Activated CD4-positive, alpha-beta T cell treated with anti-CD3 and anti-CD28 coated beads, Interleukin-2, amount 50 U/mL, for 16 hours (primary cell): ENCODE measurements around the gene MAGOH.

Source experiments
- DNase-seq: peaks from one replicate; pipeline ENCODE4 v3.0.0-alpha.2; 2020

Gene MAGOH

DNA sequence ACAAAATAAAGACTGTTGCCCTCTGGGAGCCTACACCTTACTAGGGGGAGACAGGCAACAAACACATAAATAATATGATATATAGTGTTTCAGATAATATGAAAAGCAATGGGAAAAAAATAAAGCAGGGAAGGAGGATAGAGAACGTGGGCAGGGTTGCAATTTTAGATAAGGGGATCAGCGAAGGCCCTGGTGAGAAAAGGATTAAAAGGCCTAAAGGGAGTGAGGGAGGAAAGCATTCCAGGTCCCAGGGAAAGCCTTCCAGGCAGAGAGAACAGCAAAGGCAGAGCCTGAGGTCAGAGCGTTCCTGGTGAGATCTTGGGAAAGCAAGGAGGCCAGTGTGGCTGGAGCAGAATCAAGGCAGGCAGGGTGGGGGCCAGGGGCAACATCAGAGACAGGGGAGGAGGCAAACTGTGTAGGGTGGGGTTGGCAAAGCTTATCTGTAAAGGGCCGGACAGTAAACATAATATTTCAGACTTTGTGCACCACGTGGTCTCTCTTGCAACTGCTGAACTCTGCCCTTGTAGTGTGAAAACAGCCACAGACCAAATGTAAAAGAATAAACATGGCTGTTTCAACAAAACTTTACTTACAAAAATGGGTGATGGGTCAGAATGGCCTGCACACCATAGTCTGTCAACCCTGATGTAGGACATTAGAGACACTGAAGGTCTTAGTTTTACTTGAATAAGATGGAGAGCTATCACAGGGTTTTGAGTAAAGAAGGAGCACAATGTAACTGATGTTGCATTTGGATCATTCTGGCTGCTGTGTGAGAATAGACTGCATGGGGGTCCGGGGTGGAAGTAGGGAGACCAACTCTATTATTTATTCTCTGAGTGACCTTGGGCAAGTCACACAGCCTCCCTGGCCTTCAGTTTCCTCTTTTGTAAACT is 55.0 kb downstream of the MAGOH start:
- no peak for DNase-seq

DNA sequence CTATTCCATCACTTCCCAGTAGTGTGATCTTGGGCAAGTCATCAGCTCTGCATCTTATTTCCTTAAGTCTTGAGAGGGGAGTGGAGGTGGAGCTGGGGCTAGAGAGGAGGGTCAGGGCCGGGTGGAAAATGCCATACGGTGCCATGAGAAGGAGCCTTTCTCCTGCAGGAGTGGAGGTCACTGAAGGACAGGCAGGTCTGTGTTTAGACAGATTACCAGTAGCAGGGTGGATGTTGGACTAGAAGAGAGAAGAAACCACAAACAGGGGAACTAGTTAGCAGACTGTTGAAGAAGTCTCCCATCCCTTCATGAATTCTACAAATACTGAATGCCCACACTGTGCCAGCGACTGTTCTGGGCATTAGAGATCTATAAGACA is 55.6 kb downstream of the MAGOH start:
- no peak for DNase-seq

DNA sequence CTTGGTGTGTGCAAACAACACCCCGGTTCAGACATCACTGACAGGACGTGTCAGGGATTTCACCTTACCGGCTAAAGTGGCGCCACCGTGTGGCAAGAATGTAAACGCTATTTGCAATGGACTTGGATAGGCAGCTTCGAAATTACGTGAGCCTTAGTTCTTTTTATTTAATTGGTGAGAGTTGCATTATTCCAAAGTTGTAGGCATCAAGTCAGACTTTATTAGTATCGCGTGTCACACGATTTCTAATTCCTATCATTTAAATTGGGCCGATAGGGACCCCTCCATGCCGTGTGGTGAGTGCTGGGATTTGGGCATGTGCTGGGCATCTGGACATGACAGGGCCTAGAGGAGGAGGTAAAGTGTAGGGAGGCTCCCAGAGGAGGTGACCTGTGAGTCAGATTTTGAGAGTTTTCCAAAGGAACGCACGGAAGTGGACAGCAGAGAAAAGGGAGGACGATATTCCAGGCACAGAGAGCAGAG is 56.2 kb downstream of the MAGOH start:
- DNase-seq, result peak; percentile 84

DNA sequence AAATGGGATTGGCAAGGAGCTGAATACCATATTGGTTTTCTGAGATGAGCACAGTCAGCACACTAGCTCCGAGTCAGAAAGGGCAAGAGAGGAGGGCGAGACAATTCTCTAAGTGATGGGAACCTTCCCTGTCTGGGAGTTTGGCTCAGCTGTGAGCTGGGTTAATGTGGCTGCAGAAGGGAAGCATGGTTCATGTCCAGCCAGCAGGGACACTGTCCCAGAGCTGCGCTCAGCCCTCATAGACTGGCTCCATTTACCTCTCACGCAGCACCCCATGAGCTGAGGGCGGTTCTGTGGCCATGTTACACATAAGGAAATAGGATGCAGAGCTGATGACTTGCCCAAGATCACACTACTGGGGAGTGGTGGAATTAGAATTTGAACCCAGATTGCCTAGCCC is 57.4 kb downstream of the MAGOH start:
- DNase-seq, result no peak

DNA sequence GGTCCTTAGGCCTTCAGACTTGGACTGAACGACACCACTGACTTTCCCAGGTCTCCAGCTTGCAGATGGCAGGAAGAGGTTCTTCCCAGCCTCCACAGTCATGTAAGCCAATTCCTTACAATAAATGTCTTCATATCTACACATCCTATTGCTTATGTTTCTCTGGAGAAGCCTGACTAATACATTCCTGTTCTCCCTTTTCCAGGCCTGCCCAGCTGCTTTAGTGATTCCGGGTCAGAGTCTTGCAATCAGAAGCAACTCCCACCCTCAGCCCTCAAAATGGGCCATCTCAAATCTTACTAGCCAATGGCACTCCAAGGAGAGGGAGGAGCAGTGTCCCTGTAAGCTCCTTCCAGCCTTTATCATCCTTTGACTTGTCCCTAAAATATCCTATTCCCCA is 58.1 kb downstream of the MAGOH start:
- DNase-seq, result no peak
